ENCODE measurements around the gene RDH12. TPM values are rescaled to one million over a fixed set of nuclear protein-coding genes. Genes with fewer than 3 reads are reported as not detected.

The RDH12 gene
- total and polyA plus RNA-seq, 9 of the 15 experiments (the other 6 are each of a cell fraction or from before 2014, with no cell fraction given) = 0.03 to 0.29 (median 0.07) TPM; not detected in 2

- no peak for TF ChIP-seq SNIP1 (IDR thresholded peaks at IDR 0.05; ENCODE audit: low read depth)
- TF ChIP-seq DDX20 (tag; IDR thresholded peaks at IDR 0.05; ENCODE audit: low read depth) = no peak
- no peak for TF ChIP-seq KLF1 (tag; IDR thresholded peaks at IDR 0.05)
- TF ChIP-seq CBFA2T2 (conservative IDR thresholded peaks at IDR 0.05) = no peak
- TF ChIP-seq REST (IDR thresholded peaks at IDR 0.05; ENCODE audit: borderline replicate concordance) = no peak
- TF ChIP-seq REST (CRISPR knock-in tag; IDR thresholded peaks at IDR 0.05; ENCODE audit: low read depth) = no peak
- no peak for TF ChIP-seq FOXM1 (IDR thresholded peaks at IDR 0.05; ENCODE audit: low read depth)
- TF ChIP-seq FOXM1 (CRISPR knock-in tag; IDR thresholded peaks at IDR 0.05; ENCODE audit: low read depth) = no peak
- TF ChIP-seq RBFOX2 (IDR thresholded peaks at IDR 0.05; ENCODE audit: low read depth, low read length) = peak; percentile 84
- TF ChIP-seq SMARCC2 (IDR thresholded peaks at IDR 0.05; ENCODE audit: low read depth) = no peak
- peak; percentile 73 for TF ChIP-seq TBP (optimal IDR thresholded peaks at IDR 0.05; ENCODE audit: low read depth, low read length)
- TF ChIP-seq RBM39 (optimal IDR thresholded peaks at IDR 0.05; ENCODE audit: low read depth, low read length) = no peak
- no peak for TF ChIP-seq SIRT6 (IDR thresholded peaks at IDR 0.05; ENCODE audit: low read depth, low read length)
- TF ChIP-seq DMBX1 (CRISPR knock-in tag; IDR thresholded peaks at IDR 0.05; ENCODE audit: borderline replicate concordance) = no peak
- no peak for TF ChIP-seq MAFF (IDR thresholded peaks at IDR 0.05; ENCODE audit: low read length)
- no peak for TF ChIP-seq ARNT (IDR thresholded peaks at IDR 0.05)
- peak; percentile 89 for TF ChIP-seq HCFC1 (IDR thresholded peaks at IDR 0.05; ENCODE audit: low read depth, low read length)
- TF ChIP-seq NFATC3 (IDR thresholded peaks at IDR 0.05) = no peak
- TF ChIP-seq ZFP36 (IDR thresholded peaks at IDR 0.05; ENCODE audit: low read depth, low read length, partially characterized antibody) = no peak
- TF ChIP-seq PCBP2 (IDR thresholded peaks at IDR 0.05; ENCODE audit: low read depth, low read length, poor library complexity, severe bottlenecking) = no peak
- no peak for TF ChIP-seq ZNF785 (CRISPR knock-in tag; IDR thresholded peaks at IDR 0.05)
- peak; percentile 84 for TF ChIP-seq ZNF143 (CRISPR knock-in tag; IDR thresholded peaks at IDR 0.05)
- no peak for TF ChIP-seq TFAM (CRISPR knock-in tag; conservative IDR thresholded peaks at IDR 0.05)
Measured at GRCh38 chr14:67695394-67695949, 6.2 kb upstream of the RDH12 start, which contains the start of gene RDH11 (continued).

Measured in K562 (cell line).